ENCODE results near the gene PIK3R5. TPM values are rescaled to one million over a fixed set of nuclear protein-coding genes. Genes with fewer than 3 reads are reported as not detected.

The PIK3R5 gene
- total RNA-seq, 6 donors from 2014 or later, result 22.3 to 175 (median 49.8) TPM

DNA sequence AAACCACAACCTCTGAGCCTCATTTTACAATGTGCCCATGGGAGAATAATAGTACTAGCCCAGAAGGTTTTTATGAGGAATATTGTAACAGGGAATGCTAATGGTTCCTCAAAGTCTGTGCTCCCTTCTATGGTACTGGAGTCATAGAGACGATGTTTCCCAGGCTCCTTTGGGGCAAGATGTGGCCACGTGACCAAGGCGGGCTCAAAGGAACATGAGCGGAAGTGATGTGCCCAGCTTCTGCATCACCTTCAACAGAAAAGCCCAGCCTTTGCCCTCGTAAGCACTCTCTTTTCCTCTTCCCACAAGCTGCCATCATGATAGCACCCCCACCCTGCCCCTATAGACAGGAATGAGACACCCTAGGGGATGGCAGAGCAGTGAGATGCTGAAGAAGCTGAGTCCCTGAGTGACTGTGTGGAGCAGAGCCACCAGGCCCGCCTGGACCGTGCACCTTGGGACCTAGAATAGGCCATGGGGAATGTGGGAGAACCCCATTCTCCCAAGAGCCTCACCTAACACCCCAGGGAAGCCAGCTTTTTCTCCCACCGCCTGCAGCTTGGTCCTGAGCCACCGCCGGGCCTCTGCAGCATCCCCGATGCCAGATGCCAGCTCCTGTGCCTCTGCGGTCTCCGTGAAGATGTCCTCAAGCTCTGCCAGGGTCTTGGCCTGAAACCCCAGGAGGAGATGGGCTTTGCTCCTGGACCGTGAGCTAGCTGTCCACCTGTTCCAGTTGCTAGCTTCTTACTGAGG lies 75.9 kb downstream of the PIK3R5 start:
- Histone ChIP-seq H3K36me3 (peaks cover 0 to 15% (median 8%) of the 10 kb centered on the region in 4 donors), H3K4me3 (no peak overlapping the region), H3K27me3 (no peaks in the 10 kb centered on the region), H3K4me1 (peaks cover 0 to 3% (median under 1%) of the 10 kb centered on the region in 4 donors), H3K27ac (no peak overlapping the region), H3K9me3 (no peaks in the 10 kb centered on the region)
- WGBS, 2 donors, result 96% methylated on average over 12 to 14 of the region's 14 CpGs
- ATAC-seq (ENCODE audit: low FRiP score in 2 of 2) (no peak), DNase-seq (no peak)
- TF ChIP-seq EP300 (IDR thresholded peaks at IDR 0.05), result no peak
- TF ChIP-seq POLR2A (IDR thresholded peaks at IDR 0.05), result no peak
- no peak for TF ChIP-seq POLR2AphosphoS5 (IDR thresholded peaks at IDR 0.05)
- TF ChIP-seq, protein P1, sequence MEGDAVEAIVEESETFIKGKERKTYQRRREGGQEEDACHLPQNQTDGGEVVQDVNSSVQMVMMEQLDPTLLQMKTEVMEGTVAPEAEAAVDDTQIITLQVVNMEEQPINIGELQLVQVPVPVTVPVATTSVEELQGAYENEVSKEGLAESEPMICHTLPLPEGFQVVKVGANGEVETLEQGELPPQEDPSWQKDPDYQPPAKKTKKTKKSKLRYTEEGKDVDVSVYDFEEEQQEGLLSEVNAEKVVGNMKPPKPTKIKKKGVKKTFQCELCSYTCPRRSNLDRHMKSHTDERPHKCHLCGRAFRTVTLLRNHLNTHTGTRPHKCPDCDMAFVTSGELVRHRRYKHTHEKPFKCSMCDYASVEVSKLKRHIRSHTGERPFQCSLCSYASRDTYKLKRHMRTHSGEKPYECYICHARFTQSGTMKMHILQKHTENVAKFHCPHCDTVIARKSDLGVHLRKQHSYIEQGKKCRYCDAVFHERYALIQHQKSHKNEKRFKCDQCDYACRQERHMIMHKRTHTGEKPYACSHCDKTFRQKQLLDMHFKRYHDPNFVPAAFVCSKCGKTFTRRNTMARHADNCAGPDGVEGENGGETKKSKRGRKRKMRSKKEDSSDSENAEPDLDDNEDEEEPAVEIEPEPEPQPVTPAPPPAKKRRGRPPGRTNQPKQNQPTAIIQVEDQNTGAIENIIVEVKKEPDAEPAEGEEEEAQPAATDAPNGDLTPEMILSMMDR (IDR thresholded peaks at IDR 0.05), result no peak

DNA sequence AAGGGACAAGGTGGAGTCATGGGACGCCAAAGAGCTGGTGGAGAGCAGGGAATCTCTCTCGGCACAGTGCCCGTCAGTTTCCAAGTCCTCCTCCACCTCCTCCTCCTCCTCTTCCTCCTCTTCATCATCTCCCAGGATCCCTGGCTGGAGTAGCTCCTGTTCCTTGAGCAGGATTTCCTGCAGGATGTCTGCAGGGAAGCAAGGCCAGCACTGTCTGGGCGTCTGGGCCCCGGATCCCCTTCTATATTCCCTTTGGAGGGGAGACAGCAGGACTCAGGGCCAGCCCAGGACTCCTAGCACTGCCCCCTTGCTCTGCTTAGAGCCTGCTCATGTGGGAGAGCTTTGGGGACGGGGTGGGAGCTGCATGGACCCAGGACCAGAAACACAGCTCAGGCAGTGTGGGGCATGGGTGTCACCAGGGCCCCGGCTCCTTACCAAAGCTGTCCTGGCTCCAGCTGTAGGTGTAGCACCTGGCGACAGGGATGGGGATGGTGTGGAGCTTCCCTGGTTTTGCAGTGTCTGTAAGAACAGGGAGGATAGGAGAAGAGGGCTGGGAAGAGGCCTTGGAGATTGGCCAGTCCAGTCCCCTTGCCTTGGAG lies 76.7 kb downstream of the PIK3R5 start:
- Histone ChIP-seq H3K9me3 (no peaks in the 10 kb centered on the region), H3K27ac (no peak overlapping the region), H3K4me1 (peaks cover 0 to 3% (median 0%) of the 10 kb centered on the region in 4 donors), H3K36me3 (peaks cover 0 to 17% (median 11%) of the 10 kb centered on the region in 4 donors), H3K4me3 (no peak overlapping the region), H3K27me3 (no peaks in the 10 kb centered on the region)
- WGBS, 2 donors, result 63 to 69% methylated on average over 6 to 8 of the region's 8 CpGs
- ATAC-seq (ENCODE audit: low FRiP score in 2 of 2) (no peak), DNase-seq (no peak)
- TF ChIP-seq EP300 (IDR thresholded peaks at IDR 0.05) (no peak), POLR2AphosphoS5 (IDR thresholded peaks at IDR 0.05) (no peak), POLR2A (IDR thresholded peaks at IDR 0.05) (no peak)
- TF ChIP-seq, protein P1 (IDR thresholded peaks at IDR 0.05), result no peak

DNA sequence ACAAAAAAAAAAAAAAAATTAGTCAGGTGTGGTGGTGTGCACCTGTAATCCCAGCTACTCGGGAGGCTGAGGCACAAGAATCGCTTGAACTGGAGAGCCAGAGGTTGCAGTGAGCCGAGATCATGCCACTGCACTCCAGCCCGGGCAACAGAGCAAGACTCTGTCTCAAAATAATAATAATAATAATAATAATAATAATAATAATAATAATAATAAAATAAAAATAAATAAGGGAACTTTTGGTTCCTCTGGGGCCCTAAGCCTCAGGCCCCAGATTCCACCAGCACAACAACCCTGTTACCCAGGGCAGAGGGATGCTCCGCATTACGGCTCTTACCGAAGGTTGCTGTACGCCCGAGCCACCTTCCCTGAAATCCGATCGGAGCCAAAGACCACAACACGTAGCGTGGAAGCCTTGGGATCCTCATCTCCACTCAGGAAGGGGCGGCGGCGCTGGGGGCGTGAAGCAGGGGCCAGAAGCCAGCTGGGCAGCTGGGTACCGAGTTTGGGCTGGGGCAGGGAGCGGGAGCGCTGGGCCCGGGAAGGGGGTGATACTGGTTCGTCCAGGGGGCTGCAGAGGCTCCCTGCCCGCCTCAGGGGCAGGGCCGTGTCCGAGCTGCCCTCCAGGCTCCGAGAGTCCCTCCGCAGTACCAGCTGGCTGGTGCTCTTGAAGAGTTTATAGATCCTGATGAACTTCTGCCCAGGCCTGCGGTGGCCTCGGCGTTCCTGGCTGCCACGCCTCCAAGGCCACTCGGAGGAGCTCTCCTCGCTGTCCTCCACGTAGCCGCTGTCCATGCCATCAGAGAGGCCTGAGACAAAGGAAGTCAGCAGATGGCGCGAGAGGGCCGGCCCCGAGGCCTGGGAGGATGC lies 77.4 kb downstream of the PIK3R5 start:
- H3K4me1 ChIP-seq, result peaks cover 0 to 3% (median 0%) of the 10 kb centered on the region in 4 donors
- TF ChIP-seq, protein P1 (IDR thresholded peaks at IDR 0.05), result peak in 1 of 6 experiments; percentile 15
- no peak for TF ChIP-seq POLR2AphosphoS5 (IDR thresholded peaks at IDR 0.05)
- DNase-seq (peak in 1 of 2 donors; percentile 81), ATAC-seq (ENCODE audit: low FRiP score in 2 of 2) (peak in 1 of 2 donors; percentile 31)
- no peak overlapping the region for H3K4me3 ChIP-seq
- no peaks in the 10 kb centered on the region for H3K27me3 ChIP-seq
- H3K9me3 ChIP-seq, result no peaks in the 10 kb centered on the region
- H3K36me3 ChIP-seq, result peaks cover 0 to 17% (median 11%) of the 10 kb centered on the region in 4 donors
- 81 to 82% methylated on average over 28 to 33 of the region's 39 CpGs for WGBS, 2 donors
- H3K27ac ChIP-seq, result no peak overlapping the region

DNA sequence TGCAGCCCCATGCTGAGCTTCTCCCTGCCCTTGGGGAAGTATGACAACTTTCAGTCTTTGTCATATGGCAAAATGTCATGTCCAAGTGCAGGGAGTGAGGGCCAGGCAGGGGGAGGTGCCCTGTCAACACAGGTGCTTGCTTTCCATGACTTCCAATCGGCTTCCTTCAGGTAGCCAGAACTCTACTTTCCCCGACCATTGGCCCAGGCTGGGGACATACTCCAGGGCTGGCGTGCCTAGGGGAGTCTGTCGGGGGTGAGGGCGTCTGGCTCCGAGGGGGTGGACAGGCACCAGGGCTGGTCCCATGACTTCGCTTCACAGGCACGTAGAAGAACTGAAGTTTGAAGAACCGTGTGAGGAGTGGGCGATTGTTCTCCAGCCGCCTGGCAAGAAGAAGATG lies 78.2 kb downstream of the PIK3R5 start:
- TF ChIP-seq POLR2AphosphoS5 (IDR thresholded peaks at IDR 0.05) (no peak), EP300 (IDR thresholded peaks at IDR 0.05) (no peak), POLR2A (IDR thresholded peaks at IDR 0.05) (no peak)
- TF ChIP-seq, protein P1 (IDR thresholded peaks at IDR 0.05), result no peak
- WGBS, 2 donors, result 94 to 98% methylated on average over 11 of the region's 11 CpGs
- Histone ChIP-seq H3K4me3 (no peak overlapping the region), H3K36me3 (peaks cover 0 to 17% (median 11%) of the 10 kb centered on the region in 4 donors), H3K27ac (no peak overlapping the region), H3K4me1 (peaks cover 0 to 3% (median 0%) of the 10 kb centered on the region in 4 donors), H3K9me3 (no peaks in the 10 kb centered on the region), H3K27me3 (no peaks in the 10 kb centered on the region)
- DNase-seq, result no peak
- no peak for ATAC-seq (ENCODE audit: low FRiP score in 2 of 2)
